ENCODE measurements around the gene RUNX1.

The RUNX1 gene

DNA sequence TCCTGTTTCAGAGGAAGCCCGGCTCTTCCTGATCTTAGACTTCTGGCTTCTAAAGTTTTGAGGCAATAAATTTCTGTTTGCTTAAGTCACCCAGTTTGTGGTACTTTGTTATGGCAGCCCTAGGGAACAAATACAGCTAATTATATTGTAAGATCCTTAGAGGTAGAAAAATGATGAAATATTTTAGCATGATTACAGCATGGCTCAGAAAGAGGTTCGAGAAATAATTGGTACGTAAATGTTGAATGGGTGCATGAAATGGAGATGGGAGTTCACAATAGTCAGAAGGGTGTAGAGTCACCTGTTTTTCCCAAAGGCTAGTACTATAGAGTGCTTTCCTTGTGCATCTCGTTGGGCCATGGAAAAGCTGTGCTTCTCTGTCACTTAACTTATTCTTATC lies 123.5 kb downstream of the RUNX1 start:
- CTCF ChIA-PET = no interaction called here
- POLR2A ChIA-PET = no interaction called here
- no peak for DNase-seq (ENCODE audit: extremely low spot score)
- no peak for TF ChIP-seq CTBP1 (IDR thresholded peaks at IDR 0.05; ENCODE audit: borderline replicate concordance)
- TF ChIP-seq ELF4 (IDR thresholded peaks at IDR 0.05) = no peak
- TF ChIP-seq FOXK2 (IDR thresholded peaks at IDR 0.05) = no peak
- TF ChIP-seq ZNF384 (IDR thresholded peaks at IDR 0.05) = no peak
- no peak for TF ChIP-seq L3MBTL2 (conservative IDR thresholded peaks at IDR 0.05)
- TF ChIP-seq TARDBP (IDR thresholded peaks at IDR 0.05) = no peak
- no peak for TF ChIP-seq FOXM1 (IDR thresholded peaks at IDR 0.05; ENCODE audit: borderline replicate concordance)
- no peak for TF ChIP-seq SP1 (IDR thresholded peaks at IDR 0.05)
- TF ChIP-seq SUZ12 (IDR thresholded peaks at IDR 0.05) = no peak

DNA sequence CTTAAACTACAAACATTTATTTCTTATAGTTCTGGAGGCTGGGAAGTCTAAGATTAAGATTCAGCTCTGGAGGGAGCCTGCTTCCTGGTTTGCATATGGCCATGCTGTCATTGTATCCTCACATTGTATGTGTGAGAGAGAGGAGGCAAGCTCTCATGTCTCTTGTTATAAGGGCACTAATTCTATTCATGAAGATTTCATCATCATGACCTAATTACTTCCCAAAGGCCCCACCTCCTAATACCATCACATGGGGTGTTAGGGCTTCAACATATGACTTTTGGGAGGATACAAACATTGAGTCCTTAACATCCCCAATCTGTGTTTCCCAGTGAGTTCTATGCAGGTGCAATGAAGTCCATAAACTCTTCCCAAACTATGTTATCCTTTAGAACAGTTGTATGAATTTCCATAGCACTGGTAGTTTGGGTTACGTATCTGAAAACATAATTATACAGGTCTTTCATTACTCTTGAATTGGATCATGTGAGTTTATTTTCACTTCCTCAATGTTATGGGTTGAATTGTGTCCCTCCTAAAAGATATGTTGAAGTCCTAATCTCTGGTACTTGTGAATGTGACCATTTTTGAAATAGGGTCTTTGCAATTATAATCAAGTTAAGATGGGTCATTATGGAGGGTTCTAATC lies 124.2 kb downstream of the RUNX1 start:
- ChIA-PET POLR2A (no interaction called here), CTCF (no interaction called here)
- no peak for DNase-seq (ENCODE audit: extremely low spot score)
- TF ChIP-seq ZNF384 (IDR thresholded peaks at IDR 0.05) = no peak
- no peak for TF ChIP-seq LEF1 (IDR thresholded peaks at IDR 0.05; ENCODE audit: borderline replicate concordance)
- no peak for TF ChIP-seq SP1 (IDR thresholded peaks at IDR 0.05)
- TF ChIP-seq FOXA1 (IDR thresholded peaks at IDR 0.05) = no peak
- no peak for TF ChIP-seq ELF4 (IDR thresholded peaks at IDR 0.05)
- no peak for TF ChIP-seq CTBP1 (IDR thresholded peaks at IDR 0.05; ENCODE audit: borderline replicate concordance)
- no peak for TF ChIP-seq FOXM1 (IDR thresholded peaks at IDR 0.05; ENCODE audit: borderline replicate concordance)
- no peak for TF ChIP-seq HDGF (IDR thresholded peaks at IDR 0.05; ENCODE audit: borderline replicate concordance)
- no peak for TF ChIP-seq PKNOX1 (IDR thresholded peaks at IDR 0.05)
- TF ChIP-seq NFRKB (IDR thresholded peaks at IDR 0.05) = no peak
- TF ChIP-seq ARNT (IDR thresholded peaks at IDR 0.05) = no peak
- TF ChIP-seq SUZ12 (IDR thresholded peaks at IDR 0.05) = no peak
- no peak for TF ChIP-seq L3MBTL2 (conservative IDR thresholded peaks at IDR 0.05)
- no peak for TF ChIP-seq BHLHE40 (IDR thresholded peaks at IDR 0.05; ENCODE audit: borderline replicate concordance)
- TF ChIP-seq FOXK2 (IDR thresholded peaks at IDR 0.05) = no peak
- TF ChIP-seq TARDBP (IDR thresholded peaks at IDR 0.05) = no peak

DNA sequence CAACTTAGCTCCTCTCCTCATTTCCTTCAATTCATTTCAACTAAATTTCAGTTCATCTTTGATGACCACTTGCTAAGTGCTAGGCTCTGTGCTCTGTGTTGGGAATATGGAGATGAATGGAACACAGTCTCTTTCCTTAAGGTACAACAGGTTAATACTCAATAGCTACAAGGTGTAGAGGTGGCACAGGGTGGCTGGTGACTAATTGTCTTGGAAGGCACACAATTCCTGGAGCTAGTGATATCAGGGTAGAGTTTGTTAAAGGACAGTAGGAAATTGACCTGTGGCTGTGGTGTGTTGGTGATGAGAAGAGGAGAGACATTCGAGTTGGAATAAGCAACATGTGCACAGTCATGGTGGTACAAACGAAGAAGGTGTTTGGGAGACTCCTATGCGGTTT lies 124.9 kb downstream of the RUNX1 start:
- no peak for DNase-seq (ENCODE audit: extremely low spot score)
- ChIA-PET CTCF (no interaction called here), POLR2A (no interaction called here)
- TF ChIP-seq TARDBP (IDR thresholded peaks at IDR 0.05) (no peak), CTBP1 (IDR thresholded peaks at IDR 0.05; ENCODE audit: borderline replicate concordance) (no peak), LEF1 (IDR thresholded peaks at IDR 0.05; ENCODE audit: borderline replicate concordance) (no peak), FOXM1 (IDR thresholded peaks at IDR 0.05; ENCODE audit: borderline replicate concordance) (no peak), L3MBTL2 (conservative IDR thresholded peaks at IDR 0.05) (no peak), ARNT (IDR thresholded peaks at IDR 0.05) (no peak), NFRKB (IDR thresholded peaks at IDR 0.05) (no peak), FOXA1 (IDR thresholded peaks at IDR 0.05) (no peak), BHLHE40 (IDR thresholded peaks at IDR 0.05; ENCODE audit: borderline replicate concordance) (no peak)

DNA sequence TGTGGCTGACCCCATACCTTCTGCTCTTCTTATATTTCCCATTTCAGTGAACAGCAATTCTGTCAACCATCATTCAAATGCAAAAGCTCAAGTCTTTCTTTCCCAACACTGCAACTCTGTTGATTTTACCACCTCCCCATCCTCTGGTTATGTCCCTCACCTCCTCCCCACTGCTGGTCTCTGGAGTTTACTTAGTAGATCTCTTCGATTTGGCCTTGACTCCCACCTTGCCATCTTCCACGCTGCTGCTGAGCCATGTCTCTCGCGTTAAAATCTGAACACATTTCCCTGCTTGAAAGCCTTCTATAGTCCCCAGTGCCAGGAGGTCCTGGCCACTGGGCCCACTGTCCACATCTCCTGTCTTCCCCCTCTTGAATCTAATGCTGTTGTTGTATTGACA lies 125.5 kb downstream of the RUNX1 start:
- ChIA-PET POLR2A (no interaction called here), CTCF (no interaction called here)
- TF ChIP-seq CTBP1 (IDR thresholded peaks at IDR 0.05; ENCODE audit: borderline replicate concordance) (no peak), FOXM1 (IDR thresholded peaks at IDR 0.05; ENCODE audit: borderline replicate concordance) (no peak), TARDBP (IDR thresholded peaks at IDR 0.05) (no peak), L3MBTL2 (conservative IDR thresholded peaks at IDR 0.05) (no peak), HDGF (IDR thresholded peaks at IDR 0.05; ENCODE audit: borderline replicate concordance) (no peak), NFRKB (IDR thresholded peaks at IDR 0.05) (no peak), SP1 (IDR thresholded peaks at IDR 0.05) (no peak)
- no peak for DNase-seq (ENCODE audit: extremely low spot score)

DNA sequence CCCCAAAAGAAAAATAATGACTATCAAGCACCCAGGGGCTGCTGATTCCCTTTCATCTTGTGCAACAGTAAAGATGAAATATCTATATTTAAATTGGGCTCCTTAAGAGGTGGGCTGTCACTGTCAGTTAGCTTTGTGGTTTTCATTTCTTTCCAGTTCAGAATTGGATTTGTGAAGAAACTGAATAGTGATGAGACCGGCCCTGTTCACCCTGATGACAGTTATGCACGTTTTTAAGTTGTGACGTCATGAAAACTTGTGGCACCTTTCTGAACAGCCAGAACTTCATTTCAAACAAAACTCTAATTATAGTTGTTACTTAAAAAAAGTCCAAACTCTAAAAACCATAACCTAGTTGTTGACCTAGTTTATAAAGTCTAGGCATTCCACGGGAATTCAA lies 125.9 kb downstream of the RUNX1 start:
- ChIA-PET POLR2A (no interaction called here), CTCF (no interaction called here)
- TF ChIP-seq SP1 (IDR thresholded peaks at IDR 0.05) (no peak), FOXA1 (IDR thresholded peaks at IDR 0.05) (no peak), FOXK2 (IDR thresholded peaks at IDR 0.05) (no peak), LEF1 (IDR thresholded peaks at IDR 0.05; ENCODE audit: borderline replicate concordance) (no peak), FOXM1 (IDR thresholded peaks at IDR 0.05; ENCODE audit: borderline replicate concordance) (no peak), ARNT (IDR thresholded peaks at IDR 0.05) (no peak), NFRKB (IDR thresholded peaks at IDR 0.05) (no peak), CTBP1 (IDR thresholded peaks at IDR 0.05; ENCODE audit: borderline replicate concordance) (no peak), BHLHE40 (IDR thresholded peaks at IDR 0.05; ENCODE audit: borderline replicate concordance) (no peak), SUZ12 (IDR thresholded peaks at IDR 0.05) (no peak), ZNF384 (IDR thresholded peaks at IDR 0.05) (no peak)
- no peak for DNase-seq (ENCODE audit: extremely low spot score)

DNA sequence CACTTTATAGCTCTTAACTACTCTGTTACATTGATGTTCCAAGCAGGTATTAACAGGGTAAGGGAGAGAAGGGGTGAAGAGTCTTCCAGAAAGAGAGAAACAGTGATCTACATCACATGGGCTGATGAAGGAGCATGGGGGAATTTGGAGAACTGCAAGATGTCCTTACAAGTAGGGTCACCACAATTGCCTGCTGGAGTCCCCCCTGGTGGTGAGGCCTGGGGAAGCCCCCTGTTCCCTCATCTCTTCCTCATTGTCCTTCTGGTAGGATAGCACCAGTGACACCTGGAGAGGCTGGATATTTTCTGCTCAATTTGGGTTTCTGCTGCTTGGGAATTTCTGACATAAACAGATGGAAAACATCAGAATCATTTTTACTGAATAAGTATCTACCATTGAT lies 126.6 kb downstream of the RUNX1 start:
- TF ChIP-seq ELF4 (IDR thresholded peaks at IDR 0.05) (no peak), SP1 (IDR thresholded peaks at IDR 0.05) (no peak), L3MBTL2 (conservative IDR thresholded peaks at IDR 0.05) (no peak), CTBP1 (IDR thresholded peaks at IDR 0.05; ENCODE audit: borderline replicate concordance) (no peak), FOXA1 (IDR thresholded peaks at IDR 0.05) (no peak), TARDBP (IDR thresholded peaks at IDR 0.05) (no peak), FOXM1 (IDR thresholded peaks at IDR 0.05; ENCODE audit: borderline replicate concordance) (no peak), PKNOX1 (IDR thresholded peaks at IDR 0.05) (no peak), NFRKB (IDR thresholded peaks at IDR 0.05) (no peak), ZNF384 (IDR thresholded peaks at IDR 0.05) (no peak), BHLHE40 (IDR thresholded peaks at IDR 0.05; ENCODE audit: borderline replicate concordance) (no peak), HDGF (IDR thresholded peaks at IDR 0.05; ENCODE audit: borderline replicate concordance) (no peak), LEF1 (IDR thresholded peaks at IDR 0.05; ENCODE audit: borderline replicate concordance) (no peak), SUZ12 (IDR thresholded peaks at IDR 0.05) (no peak)
- ChIA-PET CTCF (no interaction called here), POLR2A (no interaction called here)
- no peak for DNase-seq (ENCODE audit: extremely low spot score)

DNA sequence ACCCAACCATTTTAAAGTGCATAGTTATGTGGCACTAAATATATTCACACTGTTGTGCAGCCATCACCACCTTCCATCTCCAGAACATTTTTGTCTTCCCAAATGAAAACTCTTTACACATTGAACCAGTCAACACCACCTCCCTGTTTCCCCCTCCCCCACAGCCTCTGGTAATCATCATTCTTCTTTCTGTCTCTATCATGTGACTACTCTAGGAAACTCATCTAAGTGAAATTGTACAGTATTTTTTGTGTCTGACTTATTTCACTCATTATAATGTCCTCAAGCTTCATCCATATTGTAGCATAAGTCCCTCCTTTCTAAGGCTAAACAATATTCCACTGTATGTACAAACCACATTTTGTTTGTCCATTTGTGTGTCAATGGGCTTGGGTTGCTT lies 128.0 kb downstream of the RUNX1 start:
- DNase-seq (ENCODE audit: extremely low spot score) = no peak
- POLR2A ChIA-PET = no interaction called here
- TF ChIP-seq FOXM1 (IDR thresholded peaks at IDR 0.05; ENCODE audit: borderline replicate concordance) = no peak
- TF ChIP-seq SP1 (IDR thresholded peaks at IDR 0.05) = no peak
- TF ChIP-seq ELF4 (IDR thresholded peaks at IDR 0.05) = no peak
- TF ChIP-seq TARDBP (IDR thresholded peaks at IDR 0.05) = no peak
- TF ChIP-seq LEF1 (IDR thresholded peaks at IDR 0.05; ENCODE audit: borderline replicate concordance) = no peak
- no peak for TF ChIP-seq BHLHE40 (IDR thresholded peaks at IDR 0.05; ENCODE audit: borderline replicate concordance)
- TF ChIP-seq FOXK2 (IDR thresholded peaks at IDR 0.05) = no peak
- no peak for TF ChIP-seq CTBP1 (IDR thresholded peaks at IDR 0.05; ENCODE audit: borderline replicate concordance)
- TF ChIP-seq FOXA1 (IDR thresholded peaks at IDR 0.05) = no peak
- TF ChIP-seq ZNF384 (IDR thresholded peaks at IDR 0.05) = no peak
- TF ChIP-seq L3MBTL2 (conservative IDR thresholded peaks at IDR 0.05) = no peak
- TF ChIP-seq NFRKB (IDR thresholded peaks at IDR 0.05) = no peak
- no peak for TF ChIP-seq PKNOX1 (IDR thresholded peaks at IDR 0.05)
- TF ChIP-seq SUZ12 (IDR thresholded peaks at IDR 0.05) = no peak
- TF ChIP-seq ARNT (IDR thresholded peaks at IDR 0.05) = no peak
- CTCF ChIA-PET = no interaction called here

Data from HEK293T (cell line).